GM23338 (cell line): ENCODE measurements around the gene MRTO4. TPM values are rescaled to one million over a fixed set of nuclear protein-coding genes. Genes with fewer than 3 reads are reported as not detected.
A peak's percentile ranks its signal among the peaks of the same experiment; 100 is the strongest.
"Not testable (repeated sequence)": the region's sequence is repeated elsewhere in the genome, so short reads cannot be mapped to it uniquely, and the experiment has no call there.

Experiments used
- ATAC-seq: fragments of 200-7000 bp; cut with Tn5 transposase; 3 replicates; pipeline ENCODE4 v1.9.1; 2020
- DNase-seq: peaks from one replicate; pipeline ENCODE4 v3.0.0-alpha.2; 2015; ENCODE audit warnings: low spot score
- H2AFZ ChIP-seq: fragments of 200-600 bp; sonication (generic); 2 replicates; pipeline ENCODE4 v1.8.0; 2016; ENCODE audit warnings: antibody characterized with exemption, mild to moderate bottlenecking, moderate library complexity
- H3F3A ChIP-seq: fragments of 200-600 bp; sonication (generic); replicated peaks from 2 replicates; pipeline ENCODE4 v1.8.0; 2017; ENCODE audit warnings: antibody characterized with exemption, mixed run types, low read depth
- H3K27ac ChIP-seq: fragments of 200-600 bp; sonication (generic); 2 replicates; pipeline ENCODE4 v1.6.1; 2016; ENCODE audit warnings: low read depth
- H3K27me3 ChIP-seq: fragments of 200-600 bp; sonication (generic); 2 replicates; pipeline ENCODE4 v1.8.0; 2016; ENCODE audit warnings: mild to moderate bottlenecking, mixed run types, moderate library complexity; ENCODE audit not compliant: insufficient read depth
- H3K36me3 ChIP-seq: fragments of 200-600 bp; sonication (generic); 2 replicates; pipeline ENCODE4 v1.8.0; 2016; ENCODE audit warnings: mild to moderate bottlenecking; ENCODE audit not compliant: insufficient read depth
- H3K4me1 ChIP-seq: fragments of 200-600 bp; sonication (generic); 2 replicates; pipeline ENCODE4 v1.8.0; 2016; ENCODE audit warnings: mild to moderate bottlenecking, moderate library complexity; ENCODE audit not compliant: insufficient read depth
- H3K4me2 ChIP-seq: fragments of 200-600 bp; sonication (generic); 2 replicates; pipeline ENCODE4 v1.7.1; 2017; ENCODE audit warnings: mixed run types
- H3K4me3 ChIP-seq: fragments of 200-600 bp; sonication (generic); 2 replicates; pipeline ENCODE4 v1.6.1; 2016; ENCODE audit warnings: mixed run types
- H3K79me2 ChIP-seq: fragments of 200-600 bp; sonication (generic); replicated peaks from 2 replicates; pipeline ENCODE4 v1.8.0; 2017; ENCODE audit warnings: mild to moderate bottlenecking; ENCODE audit not compliant: insufficient read depth
- H3K9me2 ChIP-seq: fragments of 200-600 bp; sonication (generic); 2 replicates; pipeline ENCODE4 v1.8.0; 2017; ENCODE audit not compliant: insufficient read depth
- H4K20me1 ChIP-seq: fragments of 200-600 bp; sonication (generic); replicated peaks from 2 replicates; pipeline ENCODE4 v1.8.0; 2017; ENCODE audit warnings: mild to moderate bottlenecking; ENCODE audit not compliant: insufficient read depth
- H3K27ac Mint-ChIP-seq: 2 replicates; pipeline ENCODE4 v1.8.0; 2020; ENCODE audit warnings: inconsistent platforms, mild to moderate bottlenecking, moderate library complexity, mixed read lengths
- H3K27me3 Mint-ChIP-seq: 3 replicates; pipeline ENCODE4 v1.8.0; 2022; ENCODE audit warnings: low read depth, mild to moderate bottlenecking, moderate library complexity, mixed read lengths, inconsistent platforms; ENCODE audit not compliant: insufficient read depth, poor library complexity
- H3K36me3 Mint-ChIP-seq: 3 replicates; pipeline ENCODE4 v1.8.0; 2021; ENCODE audit warnings: low read depth, mild to moderate bottlenecking, inconsistent platforms, moderate library complexity, mixed read lengths
- H3K4me1 Mint-ChIP-seq: 3 replicates; pipeline ENCODE4 v1.8.0; 2020; ENCODE audit warnings: mild to moderate bottlenecking, inconsistent platforms, mixed read lengths
- H3K4me3 Mint-ChIP-seq: 3 replicates; pipeline ENCODE4 v1.8.0; 2021; ENCODE audit warnings: moderate library complexity, mild to moderate bottlenecking, inconsistent platforms, mixed read lengths
- H3K9me3 Mint-ChIP-seq: 3 replicates; pipeline ENCODE4 v1.8.0; 2020; ENCODE audit warnings: moderate library complexity, mild to moderate bottlenecking, inconsistent platforms, mixed read lengths
- CTCF ChIP-seq, 2 experiments: fragments of 200-600 bp in 1 of 2; sonication (generic) in 1 of 2; conservative IDR thresholded peaks; 2 replicates each; pipeline versions ENCODE4 v1.5.1 to v1.6.1; 2016 to 2017; ENCODE audit warnings: antibody characterized with exemption in 2 of 2, low read depth in 2 of 2, mild to moderate bottlenecking in 2 of 2, moderate library complexity in 1 of 2
- EZH2 ChIP-seq: fragments of 200-600 bp; sonication (generic); IDR thresholded peaks from one replicate; pipeline ENCODE4 v1.8.0; 2017; ENCODE audit warnings: antibody characterized with exemption, mild to moderate bottlenecking, low read depth; ENCODE audit not compliant: unreplicated experiment
- EZH2phosphoT487 ChIP-seq: fragments of 200-600 bp; sonication (generic); IDR thresholded peaks from one replicate; pipeline ENCODE4 v1.8.1; 2018; ENCODE audit warnings: antibody characterized with exemption; ENCODE audit not compliant: unreplicated experiment
- JUNB ChIP-seq: IDR thresholded peaks from one replicate; pipeline ENCODE4 v1.6.1; 2016; ENCODE audit warnings: antibody characterized with exemption; ENCODE audit not compliant: unreplicated experiment
- POLR2AphosphoS5 ChIP-seq: IDR thresholded peaks from 2 replicates; pipeline ENCODE4 v1.6.1; 2016; ENCODE audit warnings: antibody characterized with exemption, low read depth
- STAT1 ChIP-seq: IDR thresholded peaks from one replicate; pipeline ENCODE4 v1.6.1; 2016; ENCODE audit warnings: antibody characterized with exemption; ENCODE audit not compliant: unreplicated experiment
- ZNF462 ChIP-seq: fragments of 250-450 bp; sonication (Bioruptor Pico); IDR thresholded peaks from 2 replicates; pipeline ENCODE4 v1.5.0; 2020; ENCODE audit warnings: mild to moderate bottlenecking, moderate library complexity
- polyA plus RNA-seq: library from polyadenylated mRNA; unstranded; fragments of >200 nt; fragmentation: Nextera tagmentation; extraction: Ambion mirVana; gene quantifications from 2 replicates; pipeline ENCODE4 v1.2.1, GENCODE V29; 2016
- total RNA-seq: library from RNA; depleted of rRNA; stranded (reverse); fragments of >200 nt; shearing (Covaris generic); gene quantifications from 2 replicates; pipeline ENCODE4 v1.2.3, GENCODE V29; 2014

The MRTO4 gene
- total and polyA plus RNA-seq, 2 experiments from 2014 or later, result 54.2 to 88.5 TPM

- TF ChIP-seq ZNF462 (no peak), POLR2AphosphoS5 (no peak), STAT1 (no peak), EZH2 (no peak), CTCF (conservative IDR thresholded peaks at IDR 0.05; ENCODE audit: low read depth in 2 of 2) (no peak), JUNB (no peak)
These were observed 11.1 kb downstream of the MRTO4 start (continued) for GRCh38 chr1:19262744-19263143.

GRCh38 chr1:19268445-19268844, 16.8 kb downstream of the MRTO4 start:
- peaks cover 11% of the 10 kb centered on the region for H3K27me3 ChIP-seq
- no peaks in the 10 kb centered on the region for H3K36me3 ChIP-seq
- Mint-ChIP-seq H3K4me3 (no peak overlapping the region), H3K27ac (no peak overlapping the region), H3K27me3 (peaks cover 17% of the 10 kb centered on the region), H3K9me3 (no peaks in the 10 kb centered on the region), H3K36me3 (no peaks in the 10 kb centered on the region; the same call in 2 of the 3 replicates), H3K4me1 (no peaks in the 10 kb centered on the region; the same call in 2 of the 3 replicates)
- no peak overlapping the region for H2AFZ ChIP-seq
- TF ChIP-seq JUNB (no peak), CTCF (conservative IDR thresholded peaks at IDR 0.05; ENCODE audit: low read depth in 2 of 2) (peak in 1 of 2 experiments; percentile 26; a peak in 2 of 4 replicates), EZH2phosphoT487 (no peak), EZH2 (no peak)
- H3K27ac ChIP-seq, result no peak overlapping the region
- H3K9me2 ChIP-seq, result no peaks in the 10 kb centered on the region
- H3K4me1 ChIP-seq, result no peaks in the 10 kb centered on the region
- H3K4me2 ChIP-seq, result no peak overlapping the region
- H3K4me3 ChIP-seq, result no peak overlapping the region
- no peaks in the 10 kb centered on the region for H3F3A ChIP-seq
- no peaks in the 10 kb centered on the region for H3K79me2 ChIP-seq
- ATAC-seq, result peak; percentile 53
- DNase-seq, result no peak
- no peaks in the 10 kb centered on the region for H4K20me1 ChIP-seq

DNA sequence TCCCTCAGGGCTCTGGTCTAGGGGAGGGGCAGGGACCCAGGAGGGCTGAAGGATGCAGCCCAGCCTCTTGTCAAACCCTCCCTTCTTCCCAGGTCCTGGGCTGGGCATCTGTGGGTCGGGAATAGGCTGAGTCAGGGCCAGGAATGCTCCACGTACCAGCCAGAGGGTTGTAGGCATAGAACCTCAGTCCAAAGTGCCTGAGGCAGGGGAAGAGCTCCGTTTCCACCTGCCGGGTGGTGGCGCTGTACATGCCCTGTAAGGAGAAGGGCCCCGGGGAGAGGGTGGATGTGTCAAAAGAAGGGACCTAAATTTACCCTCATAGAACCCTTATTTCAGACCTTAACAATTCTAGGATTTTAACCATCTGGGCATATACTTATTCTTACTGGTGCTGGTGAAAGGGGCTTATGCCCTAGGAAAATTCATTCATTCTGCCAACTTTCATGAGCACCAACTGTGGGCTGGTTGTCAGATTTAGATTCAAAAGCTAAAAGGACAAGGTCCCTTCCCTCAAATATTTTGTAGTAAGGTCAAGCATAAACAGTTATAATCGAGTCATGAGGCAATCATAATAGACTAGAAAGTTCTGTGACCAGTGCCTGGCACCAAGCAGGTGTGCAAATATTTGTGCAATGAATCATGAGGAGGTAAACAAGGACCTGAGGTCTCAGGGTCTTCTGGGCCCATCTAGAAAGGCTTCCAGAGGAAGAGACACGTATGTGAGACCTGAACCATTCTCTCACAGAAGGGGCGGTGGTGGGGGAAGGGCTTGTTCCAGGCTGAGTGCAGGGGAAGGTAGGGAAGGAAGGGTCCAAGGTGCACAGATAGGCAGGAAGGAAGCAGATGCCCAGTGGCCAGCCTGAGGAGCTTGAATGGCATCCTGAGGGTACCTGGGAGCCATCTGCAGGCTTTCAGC, 18.1 kb downstream of the MRTO4 start:
- not testable (repeated sequence) for H3K4me3 ChIP-seq, H3K9me3 Mint-ChIP-seq, H2AFZ ChIP-seq, H3K27ac Mint-ChIP-seq, H3K4me1 Mint-ChIP-seq, H3K36me3 ChIP-seq, H3F3A ChIP-seq, DNase-seq, ATAC-seq, H4K20me1 ChIP-seq, H3K4me3 Mint-ChIP-seq, H3K36me3 Mint-ChIP-seq, H3K4me2 ChIP-seq, H3K79me2 ChIP-seq, H3K9me2 ChIP-seq, H3K4me1 ChIP-seq, H3K27ac ChIP-seq
- peaks cover 22% of the 10 kb centered on the region for H3K27me3 ChIP-seq
- H3K27me3 Mint-ChIP-seq, result peaks cover 25% of the 10 kb centered on the region
